ENCODE results near the gene MED27.

- TF ChIP-seq, protein P1, sequence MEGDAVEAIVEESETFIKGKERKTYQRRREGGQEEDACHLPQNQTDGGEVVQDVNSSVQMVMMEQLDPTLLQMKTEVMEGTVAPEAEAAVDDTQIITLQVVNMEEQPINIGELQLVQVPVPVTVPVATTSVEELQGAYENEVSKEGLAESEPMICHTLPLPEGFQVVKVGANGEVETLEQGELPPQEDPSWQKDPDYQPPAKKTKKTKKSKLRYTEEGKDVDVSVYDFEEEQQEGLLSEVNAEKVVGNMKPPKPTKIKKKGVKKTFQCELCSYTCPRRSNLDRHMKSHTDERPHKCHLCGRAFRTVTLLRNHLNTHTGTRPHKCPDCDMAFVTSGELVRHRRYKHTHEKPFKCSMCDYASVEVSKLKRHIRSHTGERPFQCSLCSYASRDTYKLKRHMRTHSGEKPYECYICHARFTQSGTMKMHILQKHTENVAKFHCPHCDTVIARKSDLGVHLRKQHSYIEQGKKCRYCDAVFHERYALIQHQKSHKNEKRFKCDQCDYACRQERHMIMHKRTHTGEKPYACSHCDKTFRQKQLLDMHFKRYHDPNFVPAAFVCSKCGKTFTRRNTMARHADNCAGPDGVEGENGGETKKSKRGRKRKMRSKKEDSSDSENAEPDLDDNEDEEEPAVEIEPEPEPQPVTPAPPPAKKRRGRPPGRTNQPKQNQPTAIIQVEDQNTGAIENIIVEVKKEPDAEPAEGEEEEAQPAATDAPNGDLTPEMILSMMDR (IDR thresholded peaks at IDR 0.05): no peak
- TF ChIP-seq POLR2AphosphoS5 (IDR thresholded peaks at IDR 0.05): no peak
- TF ChIP-seq POLR2A (IDR thresholded peaks at IDR 0.05): no peak
- TF ChIP-seq EP300 (IDR thresholded peaks at IDR 0.05): no peak
Measured at GRCh38 chr9:131889437-131890251, 190.0 kb downstream of the MED27 start.

Data from sigmoid colon (tissue), 4 donors.